Measurements from ENCODE around the gene IQSEC3. TPM values are rescaled to one million over a fixed set of nuclear protein-coding genes. Genes with fewer than 3 reads are reported as not detected.

Gene IQSEC3
- total and polyA plus RNA-seq, 2 donors from 2014 or later: 1.4 to 6.9 TPM

GRCh38 chr12:109446-109845 is 42.9 kb downstream of the IQSEC3 start:
- Histone ChIP-seq H3K4me3 (ENCODE audit: low read length in 3 of 3) (no peak overlapping the region), H3K9ac (ENCODE audit: low read length in 3 of 3) (no peak overlapping the region), H3K9me3 (ENCODE audit: control insufficient read depth in 2 of 3, insufficient read depth in 1 of 3, low read length in 3 of 3) (no peaks in the 10 kb centered on the region), H3K4me1 (ENCODE audit: control insufficient read depth in 2 of 3, insufficient read depth in 2 of 3, low read depth in 1 of 3, low read length in 3 of 3) (peaks cover 0 to 7% (median 2%) of the 10 kb centered on the region in 3 donors), H3K36me3 (ENCODE audit: control insufficient read depth in 2 of 3, insufficient read depth in 3 of 3, low read length in 3 of 3) (no peaks in the 10 kb centered on the region), H3K27ac (ENCODE audit: low read depth in 2 of 2, low read length in 2 of 2) (no peak overlapping the region), H3K27me3 (ENCODE audit: control insufficient read depth, insufficient read depth, low read length) (no peaks in the 10 kb centered on the region)
- no peak for TF ChIP-seq CTCF (IDR thresholded peaks at IDR 0.05; ENCODE audit: borderline replicate concordance, extremely low read depth, insufficient read depth)
- FAIRE-seq (no peak), DNase-seq (no peak)
- intact Hi-C loops (cut with DNase I): no loop called here

- Histone ChIP-seq H3K36me3 (ENCODE audit: control insufficient read depth in 2 of 3, insufficient read depth in 3 of 3, low read length in 3 of 3) (no peaks in the 10 kb centered on the region), H3K4me3 (ENCODE audit: low read length in 3 of 3) (no peak overlapping the region), H3K9me3 (ENCODE audit: control insufficient read depth in 2 of 3, insufficient read depth in 1 of 3, low read length in 3 of 3) (no peaks in the 10 kb centered on the region), H3K9ac (ENCODE audit: low read length in 3 of 3) (no peak overlapping the region), H3K27ac (ENCODE audit: low read depth in 2 of 2, low read length in 2 of 2) (no peak overlapping the region), H3K27me3 (ENCODE audit: control insufficient read depth, insufficient read depth, low read length) (no peaks in the 10 kb centered on the region), H3K4me1 (ENCODE audit: control insufficient read depth in 2 of 3, insufficient read depth in 2 of 3, low read depth in 1 of 3, low read length in 3 of 3) (peaks cover 0 to 8% (median 2%) of the 10 kb centered on the region in 3 donors)
- TF ChIP-seq CTCF (IDR thresholded peaks at IDR 0.05; ENCODE audit: borderline replicate concordance, extremely low read depth, insufficient read depth): no peak
- DNase-seq (no peak), FAIRE-seq (no peak)
- intact Hi-C loops (cut with DNase I): no loop called here
These were observed 43.3 kb downstream of the IQSEC3 start for GRCh38 chr12:109872-110271.

- Histone ChIP-seq H3K4me1 (ENCODE audit: control insufficient read depth in 2 of 3, insufficient read depth in 2 of 3, low read depth in 1 of 3, low read length in 3 of 3) (peaks cover 0 to 9% (median 2%) of the 10 kb centered on the region in 3 donors), H3K4me3 (ENCODE audit: low read length in 3 of 3) (no peak overlapping the region), H3K27me3 (ENCODE audit: control insufficient read depth, insufficient read depth, low read length) (no peaks in the 10 kb centered on the region), H3K9ac (ENCODE audit: low read length in 3 of 3) (no peak overlapping the region), H3K36me3 (ENCODE audit: control insufficient read depth in 2 of 3, insufficient read depth in 3 of 3, low read length in 3 of 3) (no peaks in the 10 kb centered on the region), H3K9me3 (ENCODE audit: control insufficient read depth in 2 of 3, insufficient read depth in 1 of 3, low read length in 3 of 3) (no peaks in the 10 kb centered on the region), H3K27ac (ENCODE audit: low read depth in 2 of 2, low read length in 2 of 2) (no peak overlapping the region)
- intact Hi-C loops (cut with DNase I): no loop called here
- TF ChIP-seq CTCF (IDR thresholded peaks at IDR 0.05; ENCODE audit: borderline replicate concordance, extremely low read depth, insufficient read depth): no peak
- FAIRE-seq: no peak
- DNase-seq: peak in 4 of 5 donors; percentile 70 to 82 (median 76)
These were observed 45.3 kb downstream of the IQSEC3 start for GRCh38 chr12:111699-112493.

Measured in kidney (tissue), 14 donors.